Heart right ventricle (tissue), 16 donors: Measurements from ENCODE around the gene KLC3. TPM values are rescaled to one million over a fixed set of nuclear protein-coding genes. Genes with fewer than 3 reads are reported as not detected.

ENCODE experiments used
- ATAC-seq, 8 donors: fragments of 200-7000 bp; cut with Tn5 transposase; one replicate each; pipeline ENCODE4 v1.9.1; 2020; ENCODE audit warnings: mild to moderate bottlenecking in 8 of 8, moderate library complexity in 8 of 8, moderate number of reproducible peaks in 1 of 8
- DNase-seq, 2 donors: peaks; one replicate each; pipeline ENCODE4 v3.0.0-alpha.2; 2020
- H3K27ac ChIP-seq, 10 donors: fragments of 200-600 bp; sonication (generic) in 2 of 10; one replicate each; pipeline versions ENCODE4 v1.5.0 to v1.8.0; 2020 to 2022; ENCODE audit warnings: mild to moderate bottlenecking in 3 of 10
- H3K27me3 ChIP-seq, 7 donors: fragments of 200-600 bp; one replicate each; pipeline ENCODE4 v1.8.0; 2021 to 2022; ENCODE audit warnings: mild to moderate bottlenecking in 2 of 7
- H3K36me3 ChIP-seq, 9 donors: fragments of 200-600 bp; sonication (generic) in 1 of 9; one replicate each; pipeline versions ENCODE4 v1.5.0 to v1.8.0; 2020 to 2022; ENCODE audit warnings: mild to moderate bottlenecking in 2 of 9
- H3K4me1 ChIP-seq, 9 donors: fragments of 200-600 bp; sonication (generic) in 1 of 9; one replicate each; pipeline versions ENCODE4 v1.5.0 to v1.8.0; 2020 to 2022; ENCODE audit warnings: mild to moderate bottlenecking in 4 of 9
- H3K4me3 ChIP-seq, 10 donors: fragments of 200-600 bp; sonication (generic) in 2 of 10; one replicate each; pipeline versions ENCODE4 v1.5.0 to v1.8.0; 2020 to 2022; ENCODE audit warnings: mild to moderate bottlenecking in 7 of 10, moderate library complexity in 2 of 10
- H3K9me3 ChIP-seq, 11 donors: fragments of 200-600 bp in 10 of 11; sonication (generic) in 2 of 11; one replicate each; pipeline versions ENCODE4 v1.5.0 to v1.8.0; 2013 to 2022; ENCODE audit warnings: mild to moderate bottlenecking in 2 of 11, control low read depth in 1 of 11, moderate library complexity in 1 of 11
- WGBS, 2 donors: extraction: QIAGEN DNeasy Blood & Tissue Kit; methylation state at CpG; one replicate each; pipeline ENCODE4 v1.1.7; 2013; ENCODE audit warnings: inconsistent platforms in 1 of 2; 5-methylcytosine and 5-hydroxymethylcytosine counted together
- intact Hi-C, 10 donors: fragments of 100-400 bp; cut with DNase I; formaldehyde crosslinking; loops; one replicate each; pipeline versions ENCODE4 v1.11.1 to v1.14.2; 2022
- polyA plus RNA-seq, 2 donors: library from polyadenylated mRNA; stranded (reverse); fragments of 200-250 nt; gene quantifications; one replicate each; pipeline ENCODE4 v1.2.3, GENCODE V29; 2013
- total RNA-seq, 10 donors: library from RNA; stranded (reverse); fragmentation: NEBNext Ultra II Directional in 3 of 10; extraction: Animal tissue kit (Norgen Biotek cat#: 25700) in 3 of 10; gene quantifications; one replicate each; pipeline versions ENCODE4 v1.2.1 to v1.2.4, GENCODE V29; 2021 to 2023
- TF ChIP-seq, protein P1 (sequence below), 9 donors: fragments of 200-600 bp; sonication (generic) in 2 of 9; IDR thresholded peaks; one replicate each; pipeline versions ENCODE4 v1.5.0 to v1.8.0; 2021 to 2022; ENCODE audit warnings: antibody characterized with exemption in 9 of 9, mild to moderate bottlenecking in 5 of 9, moderate library complexity in 1 of 9
- donor health status: Arrhythmogenic right ventricular cardiomyopathy.
- donor health status: ischemic (EF 13 %, LVEDD 7.1; RV severe dilation, severe dysfunction).
- donor health status: healthy with polysubstance abuse.
- donor health status: DM: no; HTN: yes; CAD: no.
- donor health status: DM: no; HTN: no; CAD: no.
- donor health status: ischemic (EF 25% LVEDD 6.9; RV normal size, moderate dysfunction).
- donor health status: ischemic (EF 25% LVEDD 5.7; RV mildly dilated, moderate dysfunction).
- donor health status: healthy.
- donor health status: DM: yes; HTN: yes; CAD: no.
- donor health status: Ischemic cardiomyopathy.
- donor health status: ischemic (EF 35%, LVEDD 5.7; RV mildly dilated, moderate dysfunction).
- donor health status: nonischemic (EF 11% LVEDD 7.7; RV severe dilation, severe dysfunction).
- donor health status: DM: yes; HTN: yes; CAD: no.
- donor health status: PGD.
- donor health status: ischemic (EF 29% LVEDD 5.4; RV normal size, mild dysfunction).
- donor health status: nonischemic (EF 23%, LVEDD 6.1; RV moderate dilation, normal function).

The KLC3 gene
- total and polyA plus RNA-seq, 12 donors = 0.14 to 0.16 (median 0.14) TPM; not detected in 9

DNA sequence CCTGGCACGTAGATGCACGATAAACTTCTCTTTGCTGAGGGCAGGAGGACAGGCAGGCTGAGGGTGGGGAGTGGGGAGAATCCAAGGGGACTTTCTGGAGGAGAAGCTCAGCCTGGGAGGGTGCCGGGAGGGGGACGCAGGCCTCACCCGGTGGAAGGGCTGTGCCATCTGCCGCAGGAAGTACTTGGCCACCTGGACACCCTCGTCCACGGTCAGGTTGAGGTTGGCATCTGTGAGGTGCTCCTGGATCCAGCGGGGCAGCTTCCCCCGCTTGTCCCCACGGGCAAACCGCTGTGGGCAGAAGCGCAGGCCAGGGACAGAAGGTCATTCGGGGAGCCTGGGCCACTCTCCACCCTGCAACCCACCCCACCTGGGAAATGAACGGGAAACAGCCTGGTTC is 11.5 kb downstream of the KLC3 start:
- Histone ChIP-seq H3K36me3 (peaks cover 0 to 61% (median 8%) of the 10 kb centered on the region in 9 donors), H3K9me3 (no peaks in the 10 kb centered on the region), H3K27me3 (peaks cover 0 to 12% (median 8%) of the 10 kb centered on the region in 7 donors), H3K27ac (no peak overlapping the region), H3K4me3 (no peak overlapping the region), H3K4me1 (no peaks in the 10 kb centered on the region)
- intact Hi-C loops = no loop called here
- WGBS, 2 donors = 90% methylated on average over 15 of the region's 15 CpGs
- DNase-seq = no peak
- TF ChIP-seq, protein P1, sequence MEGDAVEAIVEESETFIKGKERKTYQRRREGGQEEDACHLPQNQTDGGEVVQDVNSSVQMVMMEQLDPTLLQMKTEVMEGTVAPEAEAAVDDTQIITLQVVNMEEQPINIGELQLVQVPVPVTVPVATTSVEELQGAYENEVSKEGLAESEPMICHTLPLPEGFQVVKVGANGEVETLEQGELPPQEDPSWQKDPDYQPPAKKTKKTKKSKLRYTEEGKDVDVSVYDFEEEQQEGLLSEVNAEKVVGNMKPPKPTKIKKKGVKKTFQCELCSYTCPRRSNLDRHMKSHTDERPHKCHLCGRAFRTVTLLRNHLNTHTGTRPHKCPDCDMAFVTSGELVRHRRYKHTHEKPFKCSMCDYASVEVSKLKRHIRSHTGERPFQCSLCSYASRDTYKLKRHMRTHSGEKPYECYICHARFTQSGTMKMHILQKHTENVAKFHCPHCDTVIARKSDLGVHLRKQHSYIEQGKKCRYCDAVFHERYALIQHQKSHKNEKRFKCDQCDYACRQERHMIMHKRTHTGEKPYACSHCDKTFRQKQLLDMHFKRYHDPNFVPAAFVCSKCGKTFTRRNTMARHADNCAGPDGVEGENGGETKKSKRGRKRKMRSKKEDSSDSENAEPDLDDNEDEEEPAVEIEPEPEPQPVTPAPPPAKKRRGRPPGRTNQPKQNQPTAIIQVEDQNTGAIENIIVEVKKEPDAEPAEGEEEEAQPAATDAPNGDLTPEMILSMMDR (IDR thresholded peaks at IDR 0.05) = no peak
- no peak for ATAC-seq

DNA sequence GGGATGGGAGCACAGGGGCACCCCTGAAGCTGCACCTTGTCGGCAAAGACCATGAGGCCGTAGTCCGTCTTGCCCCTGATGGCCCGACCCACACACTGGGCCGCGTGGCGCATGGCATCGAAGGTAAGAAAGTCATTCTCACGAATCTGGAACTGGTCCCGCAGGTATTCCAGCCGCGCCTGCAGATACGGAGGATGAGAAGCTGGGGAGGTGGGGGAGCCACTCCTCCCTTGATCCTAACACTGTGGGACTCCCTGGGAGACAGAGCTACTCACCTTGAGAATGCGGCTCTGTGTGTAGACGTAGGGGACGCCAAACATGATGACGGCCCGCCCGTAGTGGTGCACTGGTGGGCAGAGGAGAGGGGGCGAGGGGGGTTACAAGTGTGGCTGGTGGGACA is 11.9 kb downstream of the KLC3 start:
- Histone ChIP-seq H3K4me3 (no peak overlapping the region), H3K36me3 (peaks cover 0 to 65% (median 8%) of the 10 kb centered on the region in 9 donors), H3K9me3 (no peaks in the 10 kb centered on the region), H3K27ac (no peak overlapping the region), H3K27me3 (peaks cover 0 to 8% (median 6%) of the 10 kb centered on the region in 7 donors), H3K4me1 (no peaks in the 10 kb centered on the region)
- ATAC-seq = no peak
- 94 to 95% methylated on average over 20 of the region's 20 CpGs for WGBS, 2 donors
- intact Hi-C loops = no loop called here
- no peak for DNase-seq
- TF ChIP-seq, protein P1 (IDR thresholded peaks at IDR 0.05) = no peak

DNA sequence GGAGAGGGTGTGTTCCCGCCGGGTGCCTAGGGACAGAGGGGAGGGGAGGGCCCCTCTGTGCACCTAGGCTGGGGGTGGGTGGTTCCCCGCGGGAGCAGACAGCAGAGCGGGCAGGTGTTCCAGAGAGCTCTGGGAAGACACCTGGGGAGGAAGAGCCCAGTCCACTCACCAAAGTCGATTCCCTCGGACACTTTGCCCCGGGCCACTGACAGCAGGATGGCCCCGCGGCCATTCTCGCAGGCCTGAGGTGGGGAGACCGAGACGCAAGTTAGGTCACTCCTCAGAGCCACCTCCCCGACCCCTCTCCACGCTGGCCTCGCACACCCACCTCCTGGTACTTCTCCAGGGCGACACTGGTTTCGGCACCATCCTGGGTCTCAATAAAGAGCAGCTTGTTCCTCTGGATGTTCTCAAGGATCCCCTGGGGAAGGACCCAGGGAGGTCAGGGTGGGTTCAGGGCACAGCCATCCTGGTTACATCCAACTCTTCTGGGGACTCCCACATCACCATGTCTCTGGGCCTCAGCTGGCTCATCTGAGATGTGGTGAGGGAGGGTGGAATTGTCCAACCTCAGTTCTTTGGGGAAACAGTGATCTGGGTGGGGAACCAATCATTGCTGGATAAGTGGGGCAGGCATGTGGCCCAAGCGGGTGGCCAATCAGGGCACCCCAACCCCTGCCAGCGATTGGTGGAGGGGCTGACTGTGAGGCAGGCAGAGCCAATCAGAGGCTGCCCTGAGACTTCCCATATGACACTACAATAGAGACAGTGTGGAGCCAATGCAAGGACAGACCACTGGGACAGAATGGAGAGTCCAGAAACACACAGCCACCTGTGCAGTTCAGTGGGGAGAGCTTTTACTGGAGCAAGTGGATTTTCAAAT is 12.6 kb downstream of the KLC3 start:
- no peak overlapping the region for H3K4me3 ChIP-seq
- no peaks in the 10 kb centered on the region for H3K4me1 ChIP-seq
- DNase-seq (no peak), ATAC-seq (no peak)
- TF ChIP-seq, protein P1 (IDR thresholded peaks at IDR 0.05) = no peak
- H3K36me3 ChIP-seq = peaks cover 0 to 70% (median 8%) of the 10 kb centered on the region in 9 donors
- peaks cover 0 to 1% (median 0%) of the 10 kb centered on the region in 7 donors for H3K27me3 ChIP-seq
- H3K9me3 ChIP-seq = no peaks in the 10 kb centered on the region
- WGBS, 2 donors = 91 to 93% methylated on average over 20 of the region's 20 CpGs
- H3K27ac ChIP-seq = no peak overlapping the region
- intact Hi-C loops = no loop called here

DNA sequence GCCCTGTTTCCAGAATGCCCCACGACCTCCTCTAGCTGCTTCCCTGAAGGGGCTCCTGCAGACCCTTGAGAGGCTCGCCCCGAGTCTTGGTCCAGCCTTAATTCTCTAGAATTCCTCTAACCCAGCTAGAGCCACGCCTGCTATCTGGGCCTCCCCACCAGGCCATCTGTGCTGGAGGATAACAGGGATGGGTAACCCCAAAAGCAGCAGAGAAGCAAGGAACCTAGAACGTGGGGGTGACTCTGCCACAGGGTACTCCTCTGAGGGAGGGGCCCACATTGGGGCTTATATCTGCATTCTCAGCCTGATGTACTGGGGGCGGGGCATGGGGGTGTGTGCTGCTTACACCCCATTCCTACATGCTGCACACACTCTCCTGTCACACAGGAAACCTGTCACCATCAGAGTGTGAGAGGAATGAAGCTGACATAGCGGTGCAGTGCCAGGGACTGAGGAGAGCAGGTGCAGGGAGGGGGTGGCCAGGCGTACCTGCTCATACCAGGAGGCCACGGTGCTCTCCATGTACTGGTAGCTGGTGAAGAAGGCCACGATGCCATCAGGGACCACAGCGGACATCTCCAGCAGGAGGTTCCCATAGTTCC is 13.8 kb downstream of the KLC3 start:
- no peak for ATAC-seq
- Histone ChIP-seq H3K9me3 (no peaks in the 10 kb centered on the region), H3K27me3 (no peaks in the 10 kb centered on the region), H3K27ac (no peak overlapping the region), H3K4me1 (no peaks in the 10 kb centered on the region), H3K4me3 (no peak overlapping the region), H3K36me3 (peaks cover 0 to 82% (median 8%) of the 10 kb centered on the region in 9 donors)
- TF ChIP-seq, protein P1 (IDR thresholded peaks at IDR 0.05) = no peak
- DNase-seq = no peak
- intact Hi-C loops = no loop called here
- 92 to 96% methylated on average over 11 of the region's 11 CpGs for WGBS, 2 donors
